Peyer's patch (tissue), 4 donors: ENCODE measurements around the gene OR51E2.

ENCODE experiments used
- POLR2A ChIP-seq, 2 donors: fragments of 450-650 bp; IDR thresholded peaks; one replicate each; pipeline ENCODE4 v1.5.1; 2017; ENCODE audit warnings: antibody characterized with exemption in 2 of 2, mild to moderate bottlenecking in 2 of 2, moderate library complexity in 2 of 2
- TF ChIP-seq, protein P1 (sequence below), 6 experiments: fragments of 450-650 bp in 4 of 6; fragments of 200-600 bp in 2 of 6; sonication (generic) in 1 of 6; IDR thresholded peaks; one replicate each; pipeline ENCODE4 v1.5.1; 2017 to 2019; ENCODE audit warnings: antibody characterized with exemption in 6 of 6, mild to moderate bottlenecking in 3 of 6, moderate library complexity in 1 of 6

DNA sequence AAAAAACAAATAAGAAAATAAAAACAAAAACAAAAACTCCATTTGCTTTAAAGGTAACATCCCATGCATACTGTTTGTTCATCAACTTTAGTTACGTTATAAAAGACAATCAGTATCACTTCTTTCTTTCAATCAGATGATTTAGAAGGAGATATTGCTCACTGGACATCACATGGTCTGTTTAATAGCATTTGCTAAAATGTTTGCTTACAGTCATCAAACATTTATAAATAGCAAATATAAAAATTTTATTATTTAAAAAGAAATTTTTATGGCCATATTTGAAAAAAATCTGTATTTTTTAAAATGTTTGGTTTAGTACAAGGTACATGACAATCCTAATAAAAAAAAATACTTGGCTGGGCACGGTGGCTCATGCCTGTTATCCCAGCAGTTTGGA, 29.5 kb upstream of the OR51E2 start:
- TF ChIP-seq, protein P1, sequence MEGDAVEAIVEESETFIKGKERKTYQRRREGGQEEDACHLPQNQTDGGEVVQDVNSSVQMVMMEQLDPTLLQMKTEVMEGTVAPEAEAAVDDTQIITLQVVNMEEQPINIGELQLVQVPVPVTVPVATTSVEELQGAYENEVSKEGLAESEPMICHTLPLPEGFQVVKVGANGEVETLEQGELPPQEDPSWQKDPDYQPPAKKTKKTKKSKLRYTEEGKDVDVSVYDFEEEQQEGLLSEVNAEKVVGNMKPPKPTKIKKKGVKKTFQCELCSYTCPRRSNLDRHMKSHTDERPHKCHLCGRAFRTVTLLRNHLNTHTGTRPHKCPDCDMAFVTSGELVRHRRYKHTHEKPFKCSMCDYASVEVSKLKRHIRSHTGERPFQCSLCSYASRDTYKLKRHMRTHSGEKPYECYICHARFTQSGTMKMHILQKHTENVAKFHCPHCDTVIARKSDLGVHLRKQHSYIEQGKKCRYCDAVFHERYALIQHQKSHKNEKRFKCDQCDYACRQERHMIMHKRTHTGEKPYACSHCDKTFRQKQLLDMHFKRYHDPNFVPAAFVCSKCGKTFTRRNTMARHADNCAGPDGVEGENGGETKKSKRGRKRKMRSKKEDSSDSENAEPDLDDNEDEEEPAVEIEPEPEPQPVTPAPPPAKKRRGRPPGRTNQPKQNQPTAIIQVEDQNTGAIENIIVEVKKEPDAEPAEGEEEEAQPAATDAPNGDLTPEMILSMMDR (IDR thresholded peaks at IDR 0.05), result no peak
- no peak for TF ChIP-seq POLR2A (IDR thresholded peaks at IDR 0.05)
